Panc1 (cell line): ENCODE data around the gene OLFML1.

Experiments used
- CTCF ChIP-seq: fragments of 450-650 bp; IDR thresholded peaks from 2 replicates; pipeline ENCODE4 v1.5.1; 2017; ENCODE audit warnings: mild to moderate bottlenecking
- POLR2AphosphoS5 ChIP-seq: IDR thresholded peaks from 2 replicates; pipeline ENCODE4 v1.6.1; 2012; ENCODE audit warnings: mild to moderate bottlenecking, low read depth, low read length, moderate library complexity
- REST ChIP-seq, 2 experiments: IDR thresholded peaks; 2 replicates each; pipeline ENCODE4 v1.6.1; 2011 to 2012; ENCODE audit warnings: low read depth in 2 of 2, control low read depth in 1 of 2, low read length in 1 of 2, mild to moderate bottlenecking in 1 of 2, moderate library complexity in 1 of 2; ENCODE audit not compliant: insufficient read depth in 1 of 2
- SIN3A ChIP-seq: IDR thresholded peaks from 2 replicates; pipeline ENCODE4 v1.6.1; 2012; ENCODE audit warnings: low read depth, mild to moderate bottlenecking, low read length, moderate library complexity, borderline replicate concordance; ENCODE audit not compliant: insufficient read depth
- TCF7L2 ChIP-seq: IDR thresholded peaks from 2 replicates; pipeline ENCODE4 v1.6.1; 2011; ENCODE audit warnings: mild to moderate bottlenecking, low read depth, low read length, inconsistent platforms

GRCh38 chr11:7500251-7500650 is 14.9 kb downstream of the OLFML1 start:
- TF ChIP-seq CTCF (no peak), REST (IDR thresholded peaks at IDR 0.05; ENCODE audit: insufficient read depth in 1 of 2, low read depth in 2 of 2, low read length in 1 of 2) (no peak), SIN3A (no peak), POLR2AphosphoS5 (no peak), TCF7L2 (no peak)
